ENCODE data around the gene MOK. TPM values are rescaled to one million over a fixed set of nuclear protein-coding genes. Genes with fewer than 3 reads are reported as not detected.

The MOK gene
- total RNA-seq, 4 donors from 2014 or later, result 27.6 to 29.3 (median 28.8) TPM

DNA sequence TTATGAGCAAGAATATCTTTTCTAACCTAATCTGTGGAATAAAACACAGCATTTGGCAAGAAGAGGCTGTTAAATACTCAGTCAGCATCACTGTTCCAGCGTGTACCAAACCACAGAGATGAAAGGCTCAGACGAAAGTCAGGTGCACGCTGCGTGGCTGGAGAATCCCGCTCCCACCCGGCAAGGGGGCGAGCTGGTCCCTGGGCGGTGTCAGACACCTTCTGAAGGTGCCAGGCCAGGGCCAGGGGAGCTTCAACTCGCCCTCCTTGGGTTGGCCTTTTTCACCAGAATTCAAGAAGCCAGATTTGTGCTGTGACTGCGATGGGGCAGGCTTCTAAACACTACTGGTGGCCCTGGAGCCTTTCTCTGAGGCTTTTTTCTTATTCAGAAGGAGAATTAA lies 92.1 kb downstream of the MOK start:
- DNase-seq (ENCODE audit: low spot score in 2 of 2), result no peak
- 89 to 92% methylated on average over 10 of the region's 10 CpGs for WGBS, 2 donors

DNA sequence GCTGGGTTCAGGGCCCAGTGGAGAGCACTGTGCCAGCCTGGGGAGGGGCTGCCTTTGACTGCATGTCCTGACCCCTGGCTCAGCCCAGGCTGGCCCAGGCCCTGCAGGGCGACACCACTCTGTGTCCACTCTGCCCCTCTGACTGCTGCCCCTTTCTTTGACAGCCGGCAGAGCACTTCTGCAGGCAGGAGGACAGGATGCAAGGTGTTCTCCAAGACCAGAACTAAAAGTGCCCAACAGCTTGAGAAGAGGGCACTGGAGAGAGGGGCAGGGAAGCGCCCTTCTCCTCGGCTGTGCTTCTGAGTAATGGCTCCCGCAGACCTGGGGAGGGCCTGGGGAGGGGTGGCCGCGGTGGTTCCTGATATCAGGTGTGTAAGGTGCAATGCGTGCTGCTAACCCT lies 92.6 kb downstream of the MOK start:
- peaks cover 0 to 28% (median 0%) of the 10 kb centered on the region in 4 donors for H3K4me1 ChIP-seq
- H3K4me3 ChIP-seq, result no peak overlapping the region
- 92 to 95% methylated on average over 8 of the region's 8 CpGs for WGBS, 2 donors
- DNase-seq (ENCODE audit: low spot score in 2 of 2), result no peak
- H3K36me3 ChIP-seq, result peaks cover 0 to 47% (median 4%) of the 10 kb centered on the region in 3 donors
- no peaks in the 10 kb centered on the region for H3K27me3 ChIP-seq
- no peak overlapping the region for H3K27ac ChIP-seq
- TF ChIP-seq POLR2A (IDR thresholded peaks at IDR 0.05) (no peak), EP300 (IDR thresholded peaks at IDR 0.05) (no peak)
- TF ChIP-seq, protein P1, sequence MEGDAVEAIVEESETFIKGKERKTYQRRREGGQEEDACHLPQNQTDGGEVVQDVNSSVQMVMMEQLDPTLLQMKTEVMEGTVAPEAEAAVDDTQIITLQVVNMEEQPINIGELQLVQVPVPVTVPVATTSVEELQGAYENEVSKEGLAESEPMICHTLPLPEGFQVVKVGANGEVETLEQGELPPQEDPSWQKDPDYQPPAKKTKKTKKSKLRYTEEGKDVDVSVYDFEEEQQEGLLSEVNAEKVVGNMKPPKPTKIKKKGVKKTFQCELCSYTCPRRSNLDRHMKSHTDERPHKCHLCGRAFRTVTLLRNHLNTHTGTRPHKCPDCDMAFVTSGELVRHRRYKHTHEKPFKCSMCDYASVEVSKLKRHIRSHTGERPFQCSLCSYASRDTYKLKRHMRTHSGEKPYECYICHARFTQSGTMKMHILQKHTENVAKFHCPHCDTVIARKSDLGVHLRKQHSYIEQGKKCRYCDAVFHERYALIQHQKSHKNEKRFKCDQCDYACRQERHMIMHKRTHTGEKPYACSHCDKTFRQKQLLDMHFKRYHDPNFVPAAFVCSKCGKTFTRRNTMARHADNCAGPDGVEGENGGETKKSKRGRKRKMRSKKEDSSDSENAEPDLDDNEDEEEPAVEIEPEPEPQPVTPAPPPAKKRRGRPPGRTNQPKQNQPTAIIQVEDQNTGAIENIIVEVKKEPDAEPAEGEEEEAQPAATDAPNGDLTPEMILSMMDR (IDR thresholded peaks at IDR 0.05), result no peak
- no peaks in the 10 kb centered on the region for H3K9me3 ChIP-seq

More for the DNA sequence above, 92.1 kb downstream of the MOK start:
- H3K9me3 ChIP-seq, result no peaks in the 10 kb centered on the region
- H3K36me3 ChIP-seq, result peaks cover 0 to 46% (median 4%) of the 10 kb centered on the region in 3 donors
- H3K4me1 ChIP-seq, result peaks cover 0 to 28% (median 0%) of the 10 kb centered on the region in 4 donors
- TF ChIP-seq POLR2A (IDR thresholded peaks at IDR 0.05), result no peak
- no peak for TF ChIP-seq EP300 (IDR thresholded peaks at IDR 0.05)
- TF ChIP-seq, protein P1 (IDR thresholded peaks at IDR 0.05), result no peak
- H3K27ac ChIP-seq, result no peak overlapping the region
- H3K4me3 ChIP-seq, result no peak overlapping the region
- H3K27me3 ChIP-seq, result no peaks in the 10 kb centered on the region

DNA sequence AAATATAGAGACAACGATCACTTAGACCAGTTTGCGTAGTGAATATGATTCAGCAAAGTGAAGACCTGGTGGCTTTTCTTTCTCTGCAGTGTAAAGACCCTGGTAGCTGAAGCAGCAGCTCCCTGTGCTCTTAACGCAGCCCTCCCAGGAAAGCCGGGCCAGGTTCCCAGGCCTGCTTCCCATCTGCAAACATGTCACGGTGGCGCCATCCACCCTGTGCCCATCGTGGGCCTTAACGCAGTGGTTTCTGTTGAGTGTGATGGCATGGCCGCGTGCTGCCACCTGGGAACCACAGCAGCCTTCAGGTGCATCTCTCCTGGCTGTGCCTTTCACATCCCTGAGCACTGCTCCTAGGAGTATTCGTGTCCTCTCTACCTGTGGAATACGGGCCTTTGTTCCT lies 93.7 kb downstream of the MOK start:
- H3K9me3 ChIP-seq, result no peaks in the 10 kb centered on the region
- 95 to 96% methylated on average over 12 of the region's 12 CpGs for WGBS, 2 donors

DNA sequence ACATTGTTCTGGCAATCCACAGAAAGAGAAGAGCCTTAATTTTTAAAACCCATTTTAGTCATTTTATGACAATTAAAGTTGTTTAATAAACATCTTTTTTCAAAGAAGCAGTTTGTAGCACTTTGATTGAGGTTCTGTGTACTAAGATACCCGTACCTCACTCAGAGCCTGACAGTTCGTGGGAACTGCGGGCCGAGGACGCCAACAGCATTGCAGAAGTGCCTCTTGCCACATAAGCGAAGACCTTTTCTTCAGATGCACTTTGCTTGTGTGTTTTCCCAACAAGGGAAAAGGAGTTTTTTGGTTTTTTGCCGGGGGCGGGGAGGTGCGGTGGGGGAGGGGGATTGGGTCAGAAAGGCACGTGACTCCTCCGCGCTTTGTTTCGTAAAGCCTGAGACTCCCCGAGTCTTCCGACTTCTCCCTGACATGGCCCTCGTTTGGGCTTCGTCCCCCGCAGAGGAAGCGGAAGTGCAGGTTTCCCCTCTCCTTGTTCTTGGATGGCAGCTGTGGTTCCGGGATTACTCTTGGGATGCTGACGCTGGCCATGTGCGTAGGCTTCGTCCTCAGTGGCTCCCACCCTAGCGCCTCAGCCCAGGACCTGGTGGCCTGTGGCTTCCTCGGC lies 94.4 kb downstream of the MOK start:
- no peaks in the 10 kb centered on the region for H3K27me3 ChIP-seq
- no peaks in the 10 kb centered on the region for H3K9me3 ChIP-seq
- no peak overlapping the region for H3K4me3 ChIP-seq
- WGBS, 2 donors, result 85 to 87% methylated on average over 25 of the region's 25 CpGs
- H3K36me3 ChIP-seq, result peaks cover 0 to 61% (median 4%) of the 10 kb centered on the region in 3 donors
- DNase-seq (ENCODE audit: low spot score in 2 of 2), result no peak
- no peak for TF ChIP-seq EP300 (IDR thresholded peaks at IDR 0.05)
- no peak for TF ChIP-seq POLR2A (IDR thresholded peaks at IDR 0.05)
- TF ChIP-seq, protein P1 (IDR thresholded peaks at IDR 0.05), result no peak
- no peak overlapping the region for H3K27ac ChIP-seq
- peaks cover 0 to 23% (median 0%) of the 10 kb centered on the region in 4 donors for H3K4me1 ChIP-seq

More for the DNA sequence above, 93.7 kb downstream of the MOK start:
- H3K27ac ChIP-seq, result no peak overlapping the region
- no peak for DNase-seq (ENCODE audit: low spot score in 2 of 2)
- no peaks in the 10 kb centered on the region for H3K27me3 ChIP-seq
- TF ChIP-seq EP300 (IDR thresholded peaks at IDR 0.05), result no peak
- no peak for TF ChIP-seq POLR2A (IDR thresholded peaks at IDR 0.05)
- TF ChIP-seq, protein P1 (IDR thresholded peaks at IDR 0.05), result no peak
- H3K4me3 ChIP-seq, result no peak overlapping the region
- peaks cover 0 to 28% (median 0%) of the 10 kb centered on the region in 4 donors for H3K4me1 ChIP-seq
- peaks cover 0 to 54% (median 4%) of the 10 kb centered on the region in 3 donors for H3K36me3 ChIP-seq

DNA sequence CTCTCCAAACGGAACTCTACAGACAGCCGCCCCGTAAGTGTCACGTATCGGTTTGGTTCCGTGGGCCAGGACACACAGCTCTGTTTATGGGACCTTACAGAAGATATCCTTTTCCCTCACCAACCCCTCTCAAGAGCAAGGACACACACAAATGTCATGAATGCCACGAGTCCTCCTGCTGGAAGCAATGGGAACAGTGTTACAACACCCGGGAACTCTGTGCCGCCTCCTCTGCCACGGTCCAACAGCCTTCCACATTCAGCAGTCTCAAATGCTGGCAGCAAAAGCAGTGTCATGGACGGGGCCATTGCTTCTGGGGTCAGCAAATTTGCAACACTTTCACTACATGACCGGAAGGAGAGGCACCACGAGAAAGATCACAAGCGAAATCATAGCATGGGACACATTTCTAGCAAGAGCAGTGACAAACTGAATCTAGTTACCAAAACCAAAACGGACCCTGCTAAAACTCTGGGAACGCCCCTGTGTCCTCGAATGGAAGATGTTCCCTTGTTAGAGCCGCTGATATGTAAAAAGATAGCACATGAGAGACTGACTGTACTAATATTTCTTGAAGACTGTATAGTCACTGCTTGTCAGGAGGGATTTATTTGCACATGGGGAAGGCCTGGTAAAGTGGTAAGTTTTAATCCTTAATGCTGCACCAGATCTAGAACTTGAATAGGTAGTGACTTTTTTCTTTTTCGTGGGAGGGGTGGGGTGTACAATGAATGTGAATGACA lies 95.6 kb downstream of the MOK start:
- WGBS, 2 donors, result 53 to 61% methylated on average over 19 of the region's 19 CpGs
- Histone ChIP-seq H3K27me3 (no peaks in the 10 kb centered on the region), H3K4me1 (peaks cover 0 to 12% (median 0%) of the 10 kb centered on the region in 4 donors), H3K9me3 (no peaks in the 10 kb centered on the region), H3K27ac (peak overlapping the region in 2 of 4 donors; percentile 25 to 77), H3K4me3 (no peak overlapping the region), H3K36me3 (peaks cover 0 to 73% (median 10%) of the 10 kb centered on the region in 3 donors)
- DNase-seq (ENCODE audit: low spot score in 2 of 2), result peak in 1 of 2 donors; percentile 14
- TF ChIP-seq, protein P1 (IDR thresholded peaks at IDR 0.05), result peak in 4 of 5 experiments; percentile 11 to 44 (median 34)
- TF ChIP-seq EP300 (IDR thresholded peaks at IDR 0.05) (peak in 1 of 2 donors; percentile 40), POLR2A (IDR thresholded peaks at IDR 0.05) (no peak)

Measured in tibial nerve (tissue), 4 donors.